Activated CD8-positive, alpha-beta memory T cell treated with anti-CD3 and anti-CD28 coated beads, Interleukin-2, amount 50 U/mL, for 1 hour (primary cell): ENCODE measurements around the gene CORIN.

Source experiments
- DNase-seq: peaks from one replicate; pipeline ENCODE4 v3.0.0-alpha.2; 2020; ENCODE audit errors: extremely low read depth

Gene CORIN

DNA sequence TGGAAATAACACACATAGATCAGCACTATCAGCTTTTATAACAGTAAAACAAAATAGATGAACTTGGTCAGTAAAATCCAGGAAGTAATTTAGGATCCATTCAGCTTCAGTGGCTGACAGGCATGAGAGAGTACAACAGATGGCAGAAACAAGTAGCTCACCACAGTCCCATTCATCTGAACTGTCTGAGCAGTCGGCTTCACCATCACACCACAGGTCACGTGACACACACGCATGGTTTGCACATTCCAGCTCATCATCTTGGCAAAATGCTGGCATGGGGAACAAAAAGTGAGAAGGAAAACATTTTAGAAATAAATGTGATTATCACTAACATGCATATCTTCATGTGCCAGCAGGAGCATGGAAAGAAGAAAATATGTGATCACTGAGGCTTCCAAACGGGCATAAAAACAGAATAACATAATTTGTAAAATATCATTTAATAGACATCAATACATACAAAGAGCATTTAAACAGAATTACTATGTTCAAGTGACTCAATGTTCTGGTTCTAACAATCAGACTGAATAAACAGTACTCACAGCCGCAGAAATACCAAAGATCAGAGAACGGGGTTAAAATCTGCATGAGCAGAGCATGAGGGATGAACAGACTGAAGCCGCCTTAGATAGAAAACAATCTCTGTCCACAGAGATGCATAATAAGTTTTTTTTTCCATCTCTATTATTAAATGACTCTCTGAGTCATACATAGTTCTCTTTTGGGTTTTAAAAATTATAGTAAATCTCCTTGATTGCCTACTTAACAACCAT, 194.7 kb downstream of the CORIN start:
- DNase-seq = no peak

DNA sequence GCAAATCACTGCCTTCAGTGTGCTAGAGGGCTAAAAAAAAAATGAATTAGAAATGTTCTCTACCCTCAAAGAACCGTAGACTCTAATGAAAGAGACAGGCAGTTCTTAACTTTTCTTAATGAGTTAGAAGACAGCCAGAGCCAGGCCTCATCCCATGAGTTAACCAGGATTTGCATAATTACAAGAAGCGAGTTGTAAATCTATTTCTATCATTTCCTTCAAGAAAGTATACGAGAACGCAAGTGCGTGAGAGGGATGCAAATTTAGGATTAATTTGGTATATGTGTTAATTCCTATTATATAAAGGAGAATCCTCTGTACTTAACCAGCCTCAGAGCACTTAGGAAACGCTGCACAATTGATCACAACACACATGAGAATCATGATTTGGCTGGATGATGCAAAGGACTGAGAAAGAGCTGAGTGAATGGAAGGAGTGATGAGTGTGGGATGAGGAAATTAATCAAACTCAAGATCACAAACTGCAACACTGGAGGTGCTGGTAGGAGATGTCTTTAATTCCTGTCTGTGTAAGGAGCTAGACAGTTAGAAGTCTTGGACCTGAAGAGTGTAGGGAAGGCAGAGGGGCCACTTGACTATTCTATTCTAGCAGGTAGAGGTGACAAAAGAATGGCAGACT, 195.6 kb downstream of the CORIN start:
- DNase-seq = no peak

- no peak for DNase-seq
Observed at GRCh38 chr4:47641755-47642154, 196.1 kb downstream of the CORIN start.

GRCh38 chr4:47640911-47641310, 197.0 kb downstream of the CORIN start:
- no peak for DNase-seq

DNA sequence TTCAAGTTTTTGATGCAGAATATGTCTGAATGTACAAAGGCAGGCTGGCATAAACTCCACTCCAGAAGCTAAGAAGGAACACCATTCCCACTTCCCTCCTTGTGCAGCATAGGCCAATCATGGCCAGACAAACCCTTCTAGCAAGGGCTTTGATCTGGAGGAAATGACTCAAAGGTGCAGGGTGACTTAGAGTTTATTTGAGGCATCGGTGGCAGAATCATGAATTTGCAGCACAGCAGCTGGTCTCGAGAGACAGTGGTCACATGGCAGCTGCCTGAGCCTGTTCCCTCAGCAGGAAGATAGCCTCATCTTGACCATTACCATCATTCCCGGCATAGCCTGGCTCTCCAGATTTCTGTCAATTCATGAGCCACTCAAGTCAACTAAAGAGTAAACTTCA, 198.3 kb downstream of the CORIN start:
- DNase-seq = no peak

DNA sequence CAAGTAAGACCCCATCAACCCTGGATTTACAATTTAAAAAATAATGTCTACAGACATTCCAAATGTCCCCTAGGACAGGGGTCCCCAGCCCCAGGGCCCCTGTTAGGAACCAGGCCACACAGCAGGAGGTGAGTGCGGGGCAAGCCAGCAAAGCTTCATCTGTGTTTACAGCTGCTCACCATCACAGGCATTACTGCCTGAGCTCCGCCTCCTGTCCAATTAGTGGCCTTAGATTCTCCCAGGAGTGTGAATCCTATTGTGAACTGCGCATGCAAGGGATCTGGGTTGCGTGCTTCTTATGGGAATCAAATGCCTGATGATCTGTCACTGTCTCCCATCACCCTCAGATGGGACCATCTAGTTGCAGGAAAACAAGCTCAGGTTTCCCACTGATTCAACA, 206.7 kb downstream of the CORIN start:
- DNase-seq = no peak

GRCh38 chr4:47624031-47624441, 213.8 kb downstream of the CORIN start:
- no peak for DNase-seq

GRCh38 chr4:47621181-47621580, 216.7 kb downstream of the CORIN start:
- DNase-seq = no peak

- no peak for DNase-seq
Observed at GRCh38 chr4:47619691-47620090, 218.2 kb downstream of the CORIN start.

GRCh38 chr4:47617607-47618006, 220.3 kb downstream of the CORIN start:
- DNase-seq = no peak

DNA sequence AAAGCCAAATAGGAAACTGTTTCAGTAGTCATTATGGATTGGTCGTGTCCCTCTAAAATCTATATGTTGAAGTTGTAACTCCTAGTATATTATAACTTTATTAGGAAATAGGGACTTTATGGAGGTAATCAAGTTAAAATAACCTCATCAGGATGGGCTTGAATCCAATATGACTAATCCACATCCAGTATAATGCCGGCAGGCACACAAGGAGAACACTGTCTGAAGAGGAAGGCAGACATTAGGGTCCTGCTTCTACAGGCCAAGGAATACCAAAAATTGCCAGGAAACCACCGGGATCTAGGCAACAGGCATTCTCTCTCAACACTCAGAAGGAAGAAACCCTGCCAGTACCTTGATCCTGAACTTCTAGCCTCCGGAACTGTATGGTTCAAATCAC, 222.5 kb downstream of the CORIN start:
- DNase-seq = no peak

DNA sequence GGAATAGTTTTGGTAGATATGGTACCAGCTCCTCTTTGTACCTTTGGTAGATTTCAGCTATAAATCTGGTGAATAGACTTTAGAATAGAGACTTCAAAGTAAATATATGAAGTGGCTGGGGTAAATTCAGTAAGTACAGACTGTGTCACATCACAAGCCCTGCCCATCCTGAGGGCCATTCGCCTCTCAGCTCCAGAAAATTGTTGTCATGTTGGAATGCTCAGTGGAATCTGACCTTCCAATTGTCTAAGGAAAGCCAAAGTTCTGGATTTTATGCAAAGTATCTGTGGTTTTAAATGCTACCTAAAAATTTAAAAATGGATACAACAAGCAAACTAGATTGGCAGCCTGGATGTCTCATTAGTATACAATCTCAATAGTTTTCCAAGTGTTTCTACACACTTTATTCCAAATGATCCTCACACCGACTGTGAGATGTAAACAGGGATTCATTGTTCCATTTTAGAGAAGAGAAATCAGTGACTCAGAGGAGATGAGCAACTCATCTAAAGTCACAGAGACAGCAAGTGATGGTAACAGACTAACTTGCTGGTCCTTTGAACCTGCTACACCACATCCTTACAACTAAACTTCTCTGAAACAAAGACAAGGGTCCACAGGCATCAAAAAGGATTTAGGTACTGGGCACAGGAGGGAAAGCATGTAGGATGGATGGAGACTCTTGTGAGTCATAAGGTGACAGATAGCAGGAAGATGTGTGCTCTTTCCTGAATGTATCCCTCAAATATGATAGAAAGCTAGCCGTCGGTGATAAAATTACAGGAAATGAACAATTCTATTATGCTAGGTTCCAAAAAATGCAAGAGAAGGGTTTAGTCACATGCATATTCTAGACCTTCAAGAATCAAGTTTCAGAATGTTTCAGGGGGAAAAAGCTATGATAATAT, 225.5 kb downstream of the CORIN start:
- DNase-seq = no peak

- no peak for DNase-seq
Observed at GRCh38 chr4:47606482-47606881, 231.4 kb downstream of the CORIN start.

DNA sequence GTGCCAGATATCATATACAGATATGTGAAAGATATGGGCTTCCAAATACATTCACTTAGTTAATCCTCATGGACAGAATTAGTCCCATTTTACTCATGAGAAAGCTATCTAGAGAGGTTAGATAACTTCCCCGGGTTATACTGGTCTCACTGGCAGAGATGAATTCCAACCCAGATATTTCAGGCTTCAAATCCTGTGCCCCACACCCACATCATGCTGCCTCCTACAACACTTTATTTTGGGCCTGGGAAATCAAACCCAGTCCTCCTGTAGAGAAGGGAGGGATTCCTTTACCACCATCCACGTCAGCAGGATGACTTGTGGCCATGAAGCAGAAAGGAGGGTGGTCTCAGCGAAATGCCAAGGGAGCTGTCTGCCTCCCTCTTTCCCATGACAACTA, 239.0 kb downstream of the CORIN start:
- no peak for DNase-seq

GRCh38 chr4:47598320-47598719, 239.5 kb downstream of the CORIN start:
- DNase-seq = no peak

DNA sequence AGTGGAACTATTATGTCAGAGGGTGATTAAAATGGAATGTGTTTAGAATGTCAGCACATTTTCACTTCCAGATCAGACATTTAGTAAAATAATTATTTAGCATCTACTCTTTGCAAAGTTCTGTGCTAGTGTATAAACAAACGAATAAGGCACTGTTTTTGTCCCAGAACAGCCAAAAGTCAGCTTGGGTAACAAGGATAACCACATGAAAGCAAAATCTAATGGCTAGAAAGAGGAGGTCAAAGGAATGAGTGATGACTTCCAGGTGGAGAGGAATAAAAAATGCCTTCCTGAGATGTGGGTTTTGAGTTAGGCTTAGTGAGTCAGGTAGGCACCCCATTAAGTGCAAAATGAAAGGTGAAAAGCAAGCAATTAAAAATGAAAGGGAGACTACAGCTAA, 240.2 kb downstream of the CORIN start:
- no peak for DNase-seq

GRCh38 chr4:47590325-47590724, 247.5 kb downstream of the CORIN start:
- DNase-seq = no peak

DNA sequence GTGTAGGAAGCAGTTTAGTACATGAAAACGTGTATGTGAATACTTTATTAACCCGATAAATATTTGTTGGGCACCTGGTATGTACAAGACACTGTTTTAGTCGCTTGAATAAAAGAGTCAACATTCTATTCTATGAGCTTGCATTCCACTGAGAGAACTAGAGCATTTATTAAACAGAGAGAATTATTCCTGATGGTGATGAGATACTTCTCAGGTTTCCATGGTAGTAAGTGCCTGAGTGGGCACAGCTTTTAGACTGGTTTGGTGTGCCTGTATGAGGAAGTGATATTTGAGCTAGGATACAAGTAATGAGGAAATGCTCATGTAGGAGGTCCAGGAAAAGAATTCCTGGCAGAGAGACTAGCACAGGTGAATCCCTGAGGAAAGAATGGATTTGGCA, 258.6 kb downstream of the CORIN start:
- DNase-seq = no peak

GRCh38 chr4:47577779-47578553, 259.9 kb downstream of the CORIN start:
- no peak for DNase-seq

GRCh38 chr4:47572981-47573380, 264.9 kb downstream of the CORIN start:
- DNase-seq = no peak

DNA sequence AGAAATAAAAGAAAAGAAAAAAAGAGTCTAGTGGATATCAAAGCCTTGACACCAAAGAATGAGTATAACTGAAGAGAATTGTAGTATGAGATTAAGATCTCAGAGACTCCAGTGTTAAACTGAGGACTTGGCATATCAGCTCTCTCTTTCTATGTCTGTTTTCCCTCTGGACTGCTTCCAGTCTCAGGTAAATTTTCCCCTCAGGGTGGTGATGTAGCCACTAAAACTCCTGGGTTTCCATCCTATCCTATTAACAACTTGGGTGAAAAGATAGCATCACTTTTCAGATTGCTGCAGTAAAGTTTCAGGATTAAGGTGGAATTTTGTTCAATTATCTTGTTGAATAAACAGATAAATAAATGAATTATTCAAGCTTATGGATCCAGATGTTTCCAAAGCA, 267.1 kb downstream of the CORIN start:
- no peak for DNase-seq

- no peak for DNase-seq
Observed at GRCh38 chr4:47567511-47567910, 270.4 kb downstream of the CORIN start.
